Measurements from ENCODE around the gene FTH1. TPM values are rescaled to one million over a fixed set of nuclear protein-coding genes. Genes with fewer than 3 reads are reported as not detected.

Gene FTH1
- total and polyA plus RNA-seq, 11 donors, result 1,764 to 5,397 (median 2,454) TPM

DNA sequence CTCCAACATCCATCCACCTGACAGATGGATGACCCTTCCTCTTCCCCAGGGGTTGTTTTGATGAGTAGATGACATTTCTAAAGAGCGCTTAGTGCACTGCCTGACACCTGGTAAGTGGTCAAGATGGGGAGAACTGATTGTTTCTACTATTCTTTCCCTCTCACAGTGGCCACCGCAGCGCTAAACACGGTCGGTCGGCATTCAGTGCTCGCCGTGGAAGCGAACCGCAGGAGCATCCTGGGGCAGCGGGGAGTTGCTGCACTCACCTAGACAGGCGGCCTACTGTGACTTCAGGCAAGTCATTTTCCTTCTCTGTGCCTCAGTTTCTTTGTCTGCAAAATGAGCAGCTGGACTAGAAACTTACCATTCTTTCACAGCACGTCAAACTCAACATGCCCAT, 22.2 kb downstream of the FTH1 start:
- intact Hi-C loops (cut with DNase I), result loop anchor here in 9 of 10 donors (1.0 to 5.0 kb wide), 3 partner anchors 137 to 148 kb away; no protein-coding TSS in a partner anchor
- Histone ChIP-seq H3K27me3 (no peaks in the 10 kb centered on the region), H3K36me3 (no peaks in the 10 kb centered on the region), H3K9me3 (no peaks in the 10 kb centered on the region), H3K27ac (no peak overlapping the region), H3K4me3 (no peak overlapping the region), H3K4me1 (peaks cover 0 to 24% (median 11%) of the 10 kb centered on the region in 12 donors)
- no peak for ATAC-seq
- TF ChIP-seq POLR2A (IDR thresholded peaks at IDR 0.05), result no peak
- TF ChIP-seq, protein P1, sequence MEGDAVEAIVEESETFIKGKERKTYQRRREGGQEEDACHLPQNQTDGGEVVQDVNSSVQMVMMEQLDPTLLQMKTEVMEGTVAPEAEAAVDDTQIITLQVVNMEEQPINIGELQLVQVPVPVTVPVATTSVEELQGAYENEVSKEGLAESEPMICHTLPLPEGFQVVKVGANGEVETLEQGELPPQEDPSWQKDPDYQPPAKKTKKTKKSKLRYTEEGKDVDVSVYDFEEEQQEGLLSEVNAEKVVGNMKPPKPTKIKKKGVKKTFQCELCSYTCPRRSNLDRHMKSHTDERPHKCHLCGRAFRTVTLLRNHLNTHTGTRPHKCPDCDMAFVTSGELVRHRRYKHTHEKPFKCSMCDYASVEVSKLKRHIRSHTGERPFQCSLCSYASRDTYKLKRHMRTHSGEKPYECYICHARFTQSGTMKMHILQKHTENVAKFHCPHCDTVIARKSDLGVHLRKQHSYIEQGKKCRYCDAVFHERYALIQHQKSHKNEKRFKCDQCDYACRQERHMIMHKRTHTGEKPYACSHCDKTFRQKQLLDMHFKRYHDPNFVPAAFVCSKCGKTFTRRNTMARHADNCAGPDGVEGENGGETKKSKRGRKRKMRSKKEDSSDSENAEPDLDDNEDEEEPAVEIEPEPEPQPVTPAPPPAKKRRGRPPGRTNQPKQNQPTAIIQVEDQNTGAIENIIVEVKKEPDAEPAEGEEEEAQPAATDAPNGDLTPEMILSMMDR (IDR thresholded peaks at IDR 0.05), result no peak
- DNase-seq, result no peak
- WGBS, 4 donors, result 89 to 95% (median 91%) methylated on average over 13 of the region's 13 CpGs

DNA sequence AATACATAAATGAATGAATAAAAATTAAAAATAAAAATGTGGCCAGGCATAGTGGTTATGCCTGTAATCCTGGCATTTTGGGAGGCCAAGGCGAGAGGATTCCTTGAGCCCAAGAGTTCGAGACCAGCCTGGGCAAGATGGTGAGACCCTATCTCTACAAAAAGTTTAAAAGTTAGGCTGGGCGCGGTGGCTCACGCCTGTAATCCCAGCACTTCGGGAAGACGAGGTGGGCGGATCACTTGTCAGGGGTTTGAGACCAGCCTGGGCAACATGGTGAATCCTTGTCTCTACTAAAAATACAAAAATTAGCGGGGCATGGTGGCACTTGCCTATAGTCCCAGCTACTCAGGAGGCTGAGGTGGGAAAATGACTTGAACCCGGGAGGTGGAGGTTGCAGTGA, 27.0 kb downstream of the FTH1 start:
- no peak for TF ChIP-seq POLR2A (IDR thresholded peaks at IDR 0.05)
- TF ChIP-seq, protein P1 (IDR thresholded peaks at IDR 0.05), result no peak
- Histone ChIP-seq H3K27ac (no peak overlapping the region), H3K27me3 (no peaks in the 10 kb centered on the region), H3K36me3 (no peaks in the 10 kb centered on the region), H3K4me3 (no peak overlapping the region), H3K9me3 (peaks cover 0 to 28% (median 9%) of the 10 kb centered on the region in 12 donors), H3K4me1 (no peaks in the 10 kb centered on the region)
- ATAC-seq (no peak), DNase-seq (no peak)
- intact Hi-C loops (cut with DNase I), result no loop called here
- 83 to 96% (median 90%) methylated on average over 10 of the region's 10 CpGs for WGBS, 4 donors

DNA sequence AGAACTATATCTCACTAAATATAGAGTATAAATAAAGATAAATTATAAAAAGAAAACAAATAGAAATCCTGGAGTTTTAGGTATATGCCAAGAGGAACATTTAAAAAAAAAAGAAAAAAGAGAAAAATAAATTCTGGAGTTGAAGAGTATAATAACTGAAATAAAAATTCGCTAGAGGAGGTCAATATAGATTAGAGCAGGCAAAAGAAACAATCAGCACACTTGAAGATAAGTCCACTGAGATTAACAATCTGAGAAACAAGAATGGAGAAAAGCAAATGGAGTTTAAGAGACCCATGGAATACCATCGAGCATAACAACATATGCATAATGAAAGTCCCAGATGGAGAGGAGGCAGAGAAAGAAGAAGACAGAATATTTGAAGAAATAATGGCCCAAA, 31.6 kb downstream of the FTH1 start:
- Histone ChIP-seq H3K9me3 (peaks cover 0 to 28% (median 9%) of the 10 kb centered on the region in 12 donors), H3K27ac (no peak overlapping the region), H3K4me3 (no peak overlapping the region), H3K36me3 (no peaks in the 10 kb centered on the region), H3K27me3 (no peaks in the 10 kb centered on the region), H3K4me1 (no peaks in the 10 kb centered on the region)
- TF ChIP-seq, protein P1 (IDR thresholded peaks at IDR 0.05), result no peak
- TF ChIP-seq POLR2A (IDR thresholded peaks at IDR 0.05), result no peak
- WGBS, 4 donors, result 72 to 88% (median 80%) methylated on average over 2 of the region's 2 CpGs
- ATAC-seq (no peak), DNase-seq (no peak)
- intact Hi-C loops (cut with DNase I), result no loop called here

DNA sequence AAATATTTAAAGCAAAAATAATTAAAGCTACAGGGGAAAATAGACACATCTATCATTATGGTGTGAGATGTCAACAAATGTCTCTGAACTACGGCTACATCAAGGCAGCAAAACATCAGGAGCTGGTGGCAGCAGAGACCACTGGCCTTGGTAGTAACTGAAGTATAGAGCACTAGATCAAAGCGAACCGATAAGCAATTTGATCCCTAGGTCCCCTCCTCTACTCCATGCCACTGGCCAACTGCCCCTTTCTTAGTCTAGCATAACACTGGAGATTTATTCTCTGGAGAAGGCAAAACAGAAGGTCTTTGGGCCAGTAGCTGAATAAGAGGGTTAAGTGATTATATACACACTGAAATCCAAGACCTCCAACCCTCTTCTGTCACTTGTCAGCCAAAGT, 36.5 kb downstream of the FTH1 start:
- WGBS, 4 donors, result 86 to 91% (median 89%) methylated on average over 3 of the region's 3 CpGs
- Histone ChIP-seq H3K27ac (no peak overlapping the region), H3K9me3 (peaks cover 0 to 7% (median 0%) of the 10 kb centered on the region in 12 donors), H3K4me1 (no peaks in the 10 kb centered on the region), H3K4me3 (no peak overlapping the region), H3K27me3 (no peaks in the 10 kb centered on the region), H3K36me3 (no peaks in the 10 kb centered on the region)
- no peak for ATAC-seq
- intact Hi-C loops (cut with DNase I), result no loop called here
- TF ChIP-seq POLR2A (IDR thresholded peaks at IDR 0.05), result no peak
- TF ChIP-seq, protein P1 (IDR thresholded peaks at IDR 0.05), result no peak
- DNase-seq, result no peak
